HG03139 (cell line): ENCODE measurements around the gene SALL1.
A peak's percentile ranks its signal among the peaks of the same experiment; 100 is the strongest.

ENCODE experiments used
- ATAC-seq: cut with Tn5 transposase; IDR thresholded peaks from one replicate; pipeline ENCODE4 v1.9.1; 2021; ENCODE audit not compliant: unreplicated experiment

Gene SALL1

DNA sequence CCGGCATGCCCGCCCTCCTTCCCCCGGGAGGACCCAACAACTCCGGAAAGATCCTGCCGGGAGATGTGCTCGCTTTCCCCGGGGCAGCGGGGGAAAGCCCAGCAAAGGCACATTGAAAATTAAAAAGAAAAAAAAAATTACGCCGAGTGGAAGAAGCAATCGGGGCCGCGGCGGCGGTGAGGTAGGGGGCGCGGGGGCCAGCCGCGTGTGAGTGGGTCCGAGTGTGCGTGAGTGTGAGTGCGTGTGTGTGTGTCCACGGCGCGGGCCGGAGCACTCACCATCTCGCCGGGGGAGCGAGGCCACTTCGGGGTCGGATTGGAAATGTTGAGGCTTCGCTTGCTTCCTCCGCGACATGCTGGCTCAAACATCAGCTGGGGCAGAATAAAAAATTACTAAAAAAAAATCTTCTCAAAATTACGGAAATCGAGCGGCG lies at the start of gene SALL1:
Gene SALL1, minus strand, starts transcription at position 383 of the 433 bp plus-strand sequence. Its CDS starts 29 bp downstream, at position 354.
- no peak for ATAC-seq

DNA sequence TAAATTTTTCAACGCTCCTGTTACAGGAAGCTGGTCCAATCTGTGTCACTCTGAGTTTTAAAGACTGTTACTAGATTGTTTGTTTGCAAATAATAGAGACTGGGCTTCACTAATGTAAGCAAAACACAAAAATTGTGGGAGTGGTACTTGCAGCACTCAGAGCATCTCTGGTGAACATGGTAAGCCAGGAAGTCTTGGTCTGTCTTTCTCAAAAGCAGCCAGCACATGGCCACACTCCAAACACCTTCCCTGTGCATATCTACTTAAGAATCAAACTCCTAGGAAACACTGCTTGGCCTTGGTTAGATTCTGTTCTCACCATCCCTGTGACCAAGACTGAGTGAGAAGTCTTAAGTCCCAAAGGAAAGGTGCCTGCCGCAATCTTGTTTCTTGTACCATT lies 49.7 kb upstream of the SALL1 start:
- ATAC-seq, result no peak

DNA sequence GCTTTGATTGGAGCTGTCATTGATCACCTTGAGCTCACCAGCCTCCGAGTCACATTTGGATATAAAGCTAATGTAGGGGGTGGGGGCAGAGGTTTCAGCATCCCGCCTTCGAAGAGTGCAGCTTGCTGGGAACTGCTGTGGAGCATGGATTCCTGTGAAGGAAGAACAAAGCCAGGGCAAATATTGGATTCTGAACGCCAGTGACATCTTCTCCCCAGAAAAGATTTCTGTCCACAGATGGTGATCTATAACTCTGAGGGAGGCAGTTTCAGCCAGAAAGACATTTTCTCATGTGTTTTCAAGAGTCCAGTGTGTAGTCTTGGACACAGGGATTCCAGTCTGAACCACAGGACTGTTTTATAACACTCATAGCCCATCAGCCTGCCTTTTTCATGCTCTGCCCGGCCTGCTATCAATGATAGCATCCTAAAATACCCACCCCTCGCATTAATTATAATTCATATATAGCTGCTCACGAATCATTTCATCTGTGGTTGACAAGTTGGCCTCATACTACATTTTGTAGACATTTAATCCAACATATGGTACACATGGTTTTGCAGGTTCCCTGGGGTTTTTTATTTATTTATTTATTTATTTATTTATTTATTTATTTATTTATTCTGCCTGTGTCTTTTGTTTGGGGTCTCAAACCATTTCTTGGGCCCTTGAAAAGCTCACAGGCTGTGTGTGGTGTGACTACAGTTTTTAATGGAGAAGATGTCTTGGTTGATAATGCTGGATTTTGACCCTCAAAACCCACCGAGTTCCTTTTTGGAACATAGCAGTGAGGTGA lies 47.1 kb upstream of the SALL1 start:
- no peak for ATAC-seq

DNA sequence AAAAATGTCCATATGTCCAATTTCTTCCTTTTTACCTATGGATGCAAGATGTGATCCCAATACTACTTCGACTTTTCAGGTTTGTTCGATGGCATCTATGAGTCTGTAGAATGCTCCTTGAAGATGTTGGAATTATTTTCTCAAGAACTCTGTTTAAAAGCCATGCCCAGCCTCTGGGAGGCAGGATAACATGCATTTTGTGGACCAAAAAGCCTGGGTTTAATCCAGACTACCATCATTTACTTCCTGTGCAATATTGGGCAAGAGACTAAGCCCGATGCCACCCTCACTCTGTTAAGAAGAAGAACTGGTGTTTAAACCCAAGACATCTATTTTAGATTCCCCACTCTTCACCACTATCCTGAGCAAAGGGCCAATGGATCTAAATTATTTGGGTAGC lies 42.8 kb upstream of the SALL1 start:
- ATAC-seq, result no peak

DNA sequence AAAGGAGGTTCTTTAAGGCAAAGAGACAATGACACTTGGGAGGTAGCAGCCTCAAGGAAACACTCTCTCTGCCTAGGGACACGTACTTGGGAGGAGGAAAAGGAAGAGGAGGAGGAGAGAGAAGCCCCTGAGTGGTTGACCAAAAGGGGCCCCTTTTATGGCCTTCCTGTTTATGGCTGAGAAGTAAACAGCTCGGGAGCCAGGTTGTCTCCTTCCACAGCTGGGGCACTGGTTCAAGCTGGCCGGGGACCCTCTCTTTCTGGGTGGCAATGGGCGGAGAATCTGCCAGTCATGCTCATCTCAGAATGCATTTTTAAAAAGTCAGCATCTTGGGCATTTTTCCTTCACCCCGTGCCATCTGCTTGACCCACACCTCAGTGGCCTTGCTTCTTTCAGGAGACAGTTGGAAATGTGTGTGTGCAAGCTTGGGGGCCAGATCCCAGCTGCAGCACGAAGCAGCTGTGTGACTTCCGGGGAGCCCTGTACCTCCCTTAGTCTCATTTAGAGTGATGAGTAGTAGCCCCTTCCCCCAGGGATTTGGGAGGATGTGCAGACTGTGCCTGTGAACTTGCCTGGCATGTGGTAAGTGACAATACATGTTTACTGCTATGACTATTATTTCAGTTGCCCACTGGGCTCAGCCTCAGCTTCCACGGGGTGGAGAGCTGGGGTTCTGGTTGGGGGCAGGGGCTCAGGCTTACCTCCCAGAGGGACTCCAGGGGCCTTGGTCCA lies 33.8 kb upstream of the SALL1 start:
- ATAC-seq, result peak; percentile 77

DNA sequence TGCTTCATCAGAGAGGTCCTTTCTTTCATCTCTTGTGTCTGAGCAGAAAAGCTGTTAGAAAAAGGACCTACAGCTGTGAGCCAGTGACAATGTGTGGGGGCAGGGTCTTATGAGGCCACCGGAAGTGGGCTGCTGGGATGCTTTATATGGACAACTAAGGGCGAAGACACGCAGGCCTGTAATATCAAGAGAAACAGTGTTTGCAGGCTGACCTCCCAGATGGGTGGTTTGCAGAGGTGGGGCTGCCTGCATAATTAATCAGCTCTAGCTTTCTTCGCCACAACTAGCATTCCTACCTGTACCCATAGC lies 30.4 kb upstream of the SALL1 start:
- no peak for ATAC-seq

DNA sequence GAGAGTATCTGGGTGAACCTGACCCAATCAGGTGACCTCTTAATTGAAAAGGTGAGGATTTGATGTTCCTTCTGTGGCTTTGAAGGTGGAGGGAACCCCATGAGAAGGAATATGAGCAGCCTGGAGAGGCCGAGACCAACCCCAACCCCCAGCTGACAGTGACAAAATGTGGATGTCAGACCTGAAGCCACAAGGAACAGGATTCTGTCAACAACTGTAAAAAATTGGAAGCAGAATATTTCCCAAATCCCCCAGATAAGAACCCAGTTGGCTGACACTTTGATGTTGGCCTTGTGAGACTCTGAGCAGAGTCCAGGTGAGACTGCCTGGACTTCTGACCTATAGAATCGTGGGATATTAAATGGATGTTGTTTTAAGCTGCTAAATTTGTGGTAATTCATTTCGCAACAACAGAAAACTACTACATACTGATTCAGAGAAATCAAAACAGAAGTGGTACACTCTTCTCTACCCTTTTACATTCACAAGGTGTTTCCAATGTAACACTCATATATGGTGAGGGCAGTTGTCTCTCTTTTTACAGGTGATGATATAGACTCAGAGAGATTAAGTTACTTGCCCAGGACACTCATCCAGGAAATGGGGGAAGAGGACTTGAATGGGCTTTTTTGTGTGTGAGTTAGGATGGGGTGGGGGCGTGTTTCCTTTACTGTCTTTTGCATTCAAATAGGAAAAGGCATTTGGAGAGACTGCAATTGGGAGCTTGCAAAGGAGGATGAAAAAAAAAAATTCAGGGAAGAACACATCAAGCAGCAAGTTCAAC lies 29.8 kb upstream of the SALL1 start:
- ATAC-seq, result no peak

DNA sequence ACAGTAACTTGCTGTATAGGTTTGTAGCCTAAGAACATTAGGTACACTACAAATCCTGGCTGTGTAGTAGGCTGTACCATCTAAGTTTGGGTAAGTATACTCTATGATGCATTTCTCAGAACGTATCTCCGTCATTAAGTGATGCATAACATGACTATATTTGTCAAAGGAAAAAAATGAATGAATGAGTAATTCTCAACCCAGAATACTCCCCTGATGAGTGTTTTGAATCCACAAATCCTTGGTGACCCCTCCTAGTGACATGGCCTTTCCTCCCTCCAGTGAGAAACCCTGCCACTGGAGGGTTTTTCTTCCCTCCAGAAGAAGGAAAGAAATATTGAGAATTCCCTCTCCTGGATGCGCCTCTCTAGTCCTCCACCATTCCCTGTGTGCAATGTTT lies 24.0 kb upstream of the SALL1 start:
- no peak for ATAC-seq

DNA sequence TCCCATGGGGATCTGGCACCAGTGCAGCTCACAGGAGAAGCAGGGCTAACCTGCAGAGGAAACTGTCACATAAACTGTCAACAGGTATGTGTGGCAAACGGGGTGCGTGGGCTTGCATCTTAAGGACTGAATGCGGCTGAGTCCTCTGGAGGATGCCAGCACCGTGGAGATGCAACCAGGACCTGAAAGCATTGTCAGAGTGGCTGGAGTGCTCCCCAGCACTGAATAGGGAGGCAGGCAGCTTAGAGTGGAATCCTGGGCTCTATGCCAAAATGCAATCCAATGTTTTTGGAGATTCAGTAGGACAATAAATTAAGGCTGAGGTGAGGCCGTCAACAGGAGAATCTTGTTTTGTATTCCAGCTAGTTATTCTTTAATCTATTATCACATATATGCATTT lies 21.3 kb upstream of the SALL1 start:
- ATAC-seq, result no peak

DNA sequence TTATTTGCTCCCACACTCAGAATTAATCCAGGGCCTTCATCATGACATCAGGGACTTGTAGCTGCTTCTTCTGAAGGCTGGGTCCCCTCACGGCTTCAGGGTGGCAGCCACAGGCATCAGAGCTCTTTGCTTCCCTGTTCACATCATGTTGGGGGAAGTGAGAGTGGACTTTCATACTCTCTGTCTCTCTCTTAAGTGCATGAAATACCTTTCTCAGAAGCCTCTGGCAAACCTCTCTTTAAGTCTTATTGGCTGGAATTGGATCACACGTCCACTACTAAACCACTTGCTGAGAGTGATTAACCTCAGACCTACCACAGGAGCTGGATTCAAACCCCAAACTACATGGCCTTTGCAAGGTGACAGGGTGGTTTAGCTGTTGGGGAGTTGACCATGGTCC lies 17.7 kb upstream of the SALL1 start:
- ATAC-seq, result no peak

DNA sequence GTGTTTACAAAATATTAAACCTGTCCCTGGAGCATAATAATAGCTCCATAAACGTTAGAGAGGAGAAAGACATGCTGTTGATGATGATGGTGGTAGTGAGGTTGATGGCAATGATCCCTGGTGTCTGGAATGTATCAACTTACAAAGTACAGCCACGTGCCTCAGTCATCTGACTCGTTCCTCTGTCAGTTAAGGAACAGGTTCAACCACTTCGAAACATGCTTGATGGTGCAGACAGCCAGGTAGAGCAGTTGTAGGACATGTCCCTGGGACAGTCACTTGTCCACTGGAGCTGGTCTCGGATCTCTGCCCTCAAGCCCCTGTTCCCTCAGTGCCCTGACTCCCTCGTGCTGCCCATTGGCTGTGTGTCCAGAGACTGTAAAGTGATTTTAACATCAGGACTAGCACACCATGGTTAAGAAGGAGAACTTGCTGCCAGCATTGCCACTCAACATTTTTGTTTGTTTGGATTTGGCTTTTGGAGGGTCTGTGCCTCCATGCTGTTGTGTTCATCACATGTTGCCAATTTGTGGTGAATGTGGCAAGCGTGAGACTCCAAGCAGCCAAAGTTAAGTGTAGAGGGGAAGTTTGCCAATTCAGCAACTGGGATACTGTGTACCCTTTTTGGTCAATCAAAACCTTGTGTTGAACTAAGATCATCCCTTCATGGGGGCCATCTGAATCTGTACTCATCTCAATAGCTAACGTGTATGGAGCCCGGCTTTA lies 16.3 kb upstream of the SALL1 start:
- no peak for ATAC-seq

DNA sequence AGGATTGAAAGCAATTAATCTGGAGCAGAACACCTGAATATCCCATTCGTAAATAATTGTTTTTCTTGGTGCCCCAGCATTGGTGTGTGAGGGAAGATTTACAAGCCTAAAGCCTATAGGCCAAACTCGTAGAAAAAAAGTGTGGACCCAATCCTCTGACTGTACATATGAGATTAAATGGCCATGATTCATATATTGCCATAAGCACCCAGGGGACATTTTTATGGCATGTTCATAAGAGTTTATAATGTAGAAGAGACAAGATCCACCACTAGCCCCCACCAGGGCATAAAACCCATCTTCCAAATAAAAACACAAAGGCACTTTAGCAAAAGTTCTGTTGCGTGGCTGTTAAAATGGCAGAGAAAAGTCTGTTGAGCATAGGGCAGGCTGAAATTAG lies 15.5 kb upstream of the SALL1 start:
- no peak for ATAC-seq

DNA sequence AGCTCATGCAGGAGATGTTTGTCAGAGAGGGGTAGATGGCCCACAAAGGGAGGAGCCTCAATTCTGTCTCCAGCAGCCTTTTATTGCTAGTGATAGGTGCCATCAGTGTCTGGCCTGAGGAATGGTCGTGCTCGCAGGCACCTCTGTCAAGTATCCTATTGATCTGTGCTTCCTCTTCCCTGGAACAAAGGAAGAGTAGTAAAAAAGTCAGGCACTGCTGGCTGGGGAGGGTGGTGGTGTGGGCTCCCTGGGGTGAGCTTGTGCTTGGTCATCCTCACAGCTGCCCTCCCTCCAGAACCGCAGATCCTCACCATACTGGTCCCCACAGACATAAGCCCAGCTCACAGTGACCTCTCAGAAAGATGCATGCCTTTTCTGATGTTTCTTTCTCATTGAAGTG lies 15.0 kb upstream of the SALL1 start:
- no peak for ATAC-seq

DNA sequence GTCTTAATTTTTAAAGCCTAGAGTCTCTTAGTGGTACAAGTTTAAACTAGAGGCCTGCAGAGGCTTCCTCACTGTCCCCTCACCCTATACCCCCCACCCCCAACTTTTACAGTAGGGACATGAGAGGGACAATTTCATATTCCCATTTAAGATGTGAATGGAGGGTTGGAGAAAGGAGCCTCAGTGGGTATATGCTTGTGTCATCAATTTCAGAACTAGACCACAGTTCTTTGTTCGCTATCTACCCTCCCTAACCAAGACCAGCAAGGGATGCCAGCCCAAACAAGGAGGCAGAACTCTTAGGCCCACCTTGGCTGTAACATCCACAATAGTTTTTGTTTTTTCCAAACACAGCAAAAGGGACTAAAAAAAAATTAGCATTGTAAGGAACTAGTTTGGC lies 14.0 kb upstream of the SALL1 start:
- ATAC-seq, result no peak

DNA sequence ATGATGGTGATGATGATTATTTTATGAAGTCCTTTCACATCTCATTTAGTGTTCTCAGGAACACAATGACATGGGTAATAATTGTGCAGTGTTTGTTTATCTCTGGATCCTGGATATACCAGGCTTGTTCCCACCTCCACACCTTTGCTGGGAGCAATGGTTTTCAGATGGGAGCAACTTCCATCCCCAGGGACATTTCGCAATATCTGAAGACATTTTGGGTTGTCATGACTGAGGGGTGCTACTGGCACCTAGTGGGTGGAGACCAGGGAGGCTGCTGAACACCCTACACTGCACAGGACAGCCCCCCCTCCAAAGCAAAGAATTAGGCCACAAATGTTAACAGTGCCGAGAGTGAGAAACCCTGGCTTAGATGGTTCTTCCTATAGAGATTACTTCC lies 13.5 kb upstream of the SALL1 start:
- ATAC-seq, result no peak

DNA sequence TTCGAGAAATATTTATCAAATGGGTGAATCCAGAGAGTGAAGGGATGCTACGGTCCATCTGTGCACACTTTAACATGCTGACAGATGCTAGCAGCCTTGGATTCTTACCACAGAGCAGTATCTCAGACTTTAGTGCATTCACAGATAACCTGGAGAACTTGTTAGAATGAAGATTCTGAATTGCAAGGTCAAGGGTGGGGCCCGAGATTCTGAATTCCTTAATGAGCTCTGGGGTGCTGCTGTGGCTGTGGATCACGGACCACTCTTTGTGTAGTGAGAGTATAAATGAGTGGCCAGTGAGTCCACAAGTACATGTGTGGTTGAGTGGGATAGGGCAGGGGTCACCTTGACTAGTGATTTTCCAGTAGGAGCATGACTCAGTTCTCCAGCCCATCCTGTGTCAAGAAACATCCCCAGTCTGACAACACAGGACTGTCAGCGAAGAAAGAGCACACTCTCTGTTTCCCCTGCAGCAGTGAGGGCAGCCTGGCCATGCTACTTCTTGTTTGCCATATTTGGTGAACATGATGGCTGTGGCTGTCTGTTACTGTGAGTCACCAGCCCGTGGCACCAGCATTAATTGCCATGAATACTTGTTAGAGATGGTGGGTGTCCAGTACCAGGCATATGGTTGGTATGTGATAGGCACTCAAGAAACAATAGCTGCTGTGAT lies 13.0 kb upstream of the SALL1 start:
- no peak for ATAC-seq

DNA sequence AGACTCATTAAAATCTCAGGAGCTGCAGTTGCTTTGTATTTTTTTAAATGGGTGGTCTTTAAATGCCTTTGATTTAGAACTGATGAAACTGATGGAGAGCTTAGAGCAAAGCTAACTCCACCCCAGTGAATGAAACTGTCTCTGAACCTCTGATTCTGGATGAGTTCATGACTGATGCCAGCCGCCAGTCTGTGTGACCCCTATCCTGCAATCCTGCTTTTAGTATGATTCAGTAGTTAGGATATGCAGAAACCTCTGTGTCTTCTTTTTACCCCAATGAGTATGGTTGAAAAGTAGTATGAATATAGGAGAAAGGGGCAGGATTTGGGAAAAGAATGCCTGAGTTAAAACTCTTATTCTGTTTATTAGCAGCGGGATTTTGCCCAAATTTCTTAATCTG lies 12.3 kb upstream of the SALL1 start:
- no peak for ATAC-seq

DNA sequence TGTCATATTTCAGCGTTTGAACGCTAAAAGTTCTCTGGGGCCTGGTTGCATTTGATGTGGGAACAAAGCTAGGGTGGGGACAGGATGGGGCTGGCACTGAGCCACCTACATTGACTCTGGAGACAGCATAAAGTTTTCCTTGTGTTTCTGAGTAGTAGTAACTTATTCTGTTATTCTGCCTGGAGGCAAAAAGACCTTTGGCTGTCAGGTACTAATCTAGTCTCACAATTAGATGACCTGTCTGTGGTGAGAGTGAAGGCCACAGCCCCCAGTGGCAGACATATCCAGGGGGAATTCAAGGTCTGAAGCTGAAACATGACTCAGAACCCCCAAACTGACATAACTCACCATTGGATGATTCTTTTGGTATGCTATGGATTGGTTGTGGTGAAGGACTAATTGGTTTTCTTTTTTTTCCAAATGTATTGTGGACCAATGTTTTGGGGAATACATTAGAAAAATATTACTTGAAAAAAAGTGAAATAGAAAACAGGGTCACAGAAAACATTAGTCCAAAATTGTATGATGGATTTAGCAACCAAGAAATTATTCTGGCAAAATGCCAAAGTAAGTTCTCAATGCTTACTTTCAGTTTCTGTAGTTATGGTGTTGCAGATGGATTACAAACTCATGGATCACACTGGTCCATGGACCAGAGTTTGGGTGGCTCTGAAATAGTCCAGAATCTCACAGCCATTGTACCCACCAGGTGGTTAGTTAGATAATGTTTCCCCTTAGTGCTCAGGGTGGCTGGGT lies 10.5 kb upstream of the SALL1 start:
- no peak for ATAC-seq

DNA sequence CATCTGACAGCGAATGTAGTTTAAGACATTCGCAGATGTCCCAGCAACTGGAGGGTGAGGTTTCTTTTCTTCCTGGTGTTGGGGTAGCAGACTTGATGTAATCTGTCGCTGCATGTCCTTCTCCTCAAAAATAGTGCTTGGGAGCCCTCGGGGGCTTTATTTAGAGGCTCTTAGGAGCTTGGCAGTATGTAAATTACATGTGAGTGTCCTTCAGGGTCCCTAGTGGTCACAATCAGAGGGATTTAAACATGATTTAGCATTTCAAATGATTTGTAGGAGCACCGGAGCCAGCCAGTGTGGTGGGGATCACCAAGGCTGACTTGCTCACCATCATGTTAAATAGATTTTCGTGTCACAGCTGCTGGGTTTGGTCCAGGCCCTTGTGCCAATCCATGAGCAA lies 8.8 kb upstream of the SALL1 start:
- ATAC-seq, result no peak

DNA sequence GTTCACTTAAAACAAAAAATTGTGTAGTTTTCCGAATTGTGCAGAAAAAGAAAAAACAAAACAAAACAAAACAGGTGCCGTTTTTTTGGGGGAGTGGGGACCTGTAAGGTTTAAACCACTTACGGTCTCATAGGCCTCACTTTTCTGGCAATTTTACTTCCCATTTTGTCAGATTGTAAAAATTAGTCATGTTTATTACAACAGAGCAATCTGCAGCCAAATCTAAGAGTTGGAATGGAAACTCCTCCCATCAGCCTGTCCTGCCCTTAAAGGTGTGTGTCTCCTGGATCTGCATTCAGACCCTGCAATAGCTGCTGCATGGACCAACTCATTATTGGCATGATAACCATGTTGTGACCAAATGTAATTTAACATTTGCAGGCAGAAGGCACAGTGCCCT lies 8.2 kb upstream of the SALL1 start:
- ATAC-seq, result no peak
